ENCODE results near the gene MYRF. TPM values are rescaled to one million over a fixed set of nuclear protein-coding genes. Genes with fewer than 3 reads are reported as not detected.

Gene MYRF
- total RNA-seq, 3 donors from 2014 or later (not counting 1 experiment from before 2014, with no cell fraction given), result 4.9 to 15.3 (median 7.3) TPM

DNA sequence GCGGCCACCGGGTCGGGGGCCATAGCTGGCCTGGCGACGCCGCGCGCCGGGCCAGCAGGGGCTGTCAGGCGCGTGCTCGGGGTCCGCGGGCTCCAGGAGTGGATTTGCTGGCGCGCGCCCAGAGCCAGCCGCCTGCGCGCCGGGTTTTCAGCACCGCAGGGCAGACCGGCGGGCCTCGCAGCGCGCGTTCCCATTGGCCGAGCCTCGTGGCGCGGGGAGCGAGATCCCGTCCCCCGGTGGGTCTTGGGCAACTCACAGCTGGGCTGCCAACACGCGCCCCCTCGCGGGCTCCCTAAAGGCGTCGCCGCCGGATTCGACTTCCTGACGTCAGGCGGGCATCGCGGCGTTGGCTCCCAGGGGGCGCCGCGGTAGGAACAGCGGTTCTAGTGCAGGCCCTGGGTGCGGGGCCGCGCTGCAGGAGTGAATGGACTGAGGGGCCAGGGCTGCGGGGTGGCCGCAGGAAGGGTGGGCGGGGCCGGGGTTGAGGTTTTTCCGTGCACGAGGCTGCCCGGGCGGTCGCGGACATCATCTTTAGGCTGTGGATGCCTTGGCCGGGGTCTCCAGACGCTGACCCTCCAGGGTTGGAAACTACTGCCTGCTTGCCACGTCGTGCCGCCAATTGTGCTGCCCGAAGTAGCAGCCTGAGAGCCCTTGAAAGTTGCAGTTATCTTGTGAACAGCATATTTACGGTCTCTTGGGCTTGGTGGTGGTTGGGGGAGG is 64.5 kb downstream of the MYRF start, which contains the start of gene FADS1:
TSS of gene FADS1 (minus strand) at position 268 of the 720 bp plus-strand sequence. CDS start at position 194, 74 bp downstream.
- Mint-ChIP-seq H3K9me3 (no peaks in the 10 kb centered on the region), H3K4me1 (peaks cover 17 to 37% of the 10 kb centered on the region in 2 donors), H3K27ac (peak within 1 kb of the TSS; percentile 84 to 92), H3K36me3 (peaks cover 4% of the 10 kb centered on the region), H3K27me3 (ENCODE audit: low read depth in 2 of 2) (no peaks in the 10 kb centered on the region), H3K4me3 (peak within 1 kb of the TSS; percentile 91)
- no peaks in the 10 kb centered on the region for H3K27me3 ChIP-seq (ENCODE audit: control insufficient read depth, insufficient read depth, low read length)
- peak within 1 kb of the TSS; percentile 60 for H3K27ac ChIP-seq (ENCODE audit: low read length)
- WGBS (ENCODE audit: insufficient coverage), result under 1% methylated on average over 72 of the region's 73 CpGs
- H3K4me1 ChIP-seq (ENCODE audit: control insufficient read depth, insufficient read depth, low read length), result peaks cover 28% of the 10 kb centered on the region
- DNase-seq (peak; percentile 56 to 85), ATAC-seq (peak; percentile 58 to 62 (median 60))
- no peaks in the 10 kb centered on the region for H3K9me3 ChIP-seq (ENCODE audit: control insufficient read depth, insufficient read depth, low read length)
- no peaks in the 10 kb centered on the region for H3K36me3 ChIP-seq (ENCODE audit: control insufficient read depth, insufficient read depth, low read length)
- intact Hi-C loops (cut with micrococcal nuclease), result no loop called here
- H3K4me3 ChIP-seq (ENCODE audit: low read length), result peak within 1 kb of the TSS; percentile 82
- TF ChIP-seq, protein P1, sequence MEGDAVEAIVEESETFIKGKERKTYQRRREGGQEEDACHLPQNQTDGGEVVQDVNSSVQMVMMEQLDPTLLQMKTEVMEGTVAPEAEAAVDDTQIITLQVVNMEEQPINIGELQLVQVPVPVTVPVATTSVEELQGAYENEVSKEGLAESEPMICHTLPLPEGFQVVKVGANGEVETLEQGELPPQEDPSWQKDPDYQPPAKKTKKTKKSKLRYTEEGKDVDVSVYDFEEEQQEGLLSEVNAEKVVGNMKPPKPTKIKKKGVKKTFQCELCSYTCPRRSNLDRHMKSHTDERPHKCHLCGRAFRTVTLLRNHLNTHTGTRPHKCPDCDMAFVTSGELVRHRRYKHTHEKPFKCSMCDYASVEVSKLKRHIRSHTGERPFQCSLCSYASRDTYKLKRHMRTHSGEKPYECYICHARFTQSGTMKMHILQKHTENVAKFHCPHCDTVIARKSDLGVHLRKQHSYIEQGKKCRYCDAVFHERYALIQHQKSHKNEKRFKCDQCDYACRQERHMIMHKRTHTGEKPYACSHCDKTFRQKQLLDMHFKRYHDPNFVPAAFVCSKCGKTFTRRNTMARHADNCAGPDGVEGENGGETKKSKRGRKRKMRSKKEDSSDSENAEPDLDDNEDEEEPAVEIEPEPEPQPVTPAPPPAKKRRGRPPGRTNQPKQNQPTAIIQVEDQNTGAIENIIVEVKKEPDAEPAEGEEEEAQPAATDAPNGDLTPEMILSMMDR (IDR thresholded peaks at IDR 0.05), result peak; percentile 54

DNA sequence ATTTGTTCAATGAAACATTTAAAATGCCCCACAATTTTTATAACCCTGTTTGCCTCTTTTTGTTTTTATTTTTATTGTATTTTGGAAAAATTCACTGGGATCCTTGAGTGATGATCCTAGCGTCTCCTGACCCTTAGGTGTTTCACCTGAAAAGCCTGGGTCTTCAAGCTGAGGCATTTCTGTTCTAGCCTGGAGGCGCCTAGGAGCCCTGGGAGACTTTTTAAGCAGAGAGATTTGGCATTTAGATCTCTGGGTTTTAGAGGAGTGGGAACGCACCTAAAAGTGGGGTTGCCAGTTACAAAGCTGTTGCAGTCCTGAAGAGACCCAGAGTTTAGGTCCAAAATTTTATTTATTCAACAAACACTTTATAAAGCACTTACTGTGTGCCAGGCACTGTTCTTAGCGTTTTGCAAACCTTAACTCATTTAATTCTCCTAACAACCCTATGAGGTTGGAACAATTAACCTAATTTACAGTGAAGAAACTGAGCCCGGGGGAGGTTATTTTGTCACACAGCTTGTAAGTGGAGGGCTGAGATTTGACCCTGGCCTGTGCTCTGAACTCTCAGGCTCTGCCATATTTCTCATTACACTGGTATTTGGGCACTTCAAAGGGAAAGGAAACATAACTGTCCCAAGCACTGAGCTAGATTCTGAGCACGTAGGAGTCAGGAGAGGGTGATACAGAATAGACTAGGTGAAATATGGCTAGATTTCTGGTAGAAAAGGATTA is 65.2 kb downstream of the MYRF start:
- ATAC-seq (no peak), DNase-seq (no peak)
- H3K4me3 Mint-ChIP-seq, result peak overlapping the region; percentile 91
- H3K9me3 Mint-ChIP-seq, result no peaks in the 10 kb centered on the region
- H3K27me3 Mint-ChIP-seq (ENCODE audit: low read depth in 2 of 2), result no peaks in the 10 kb centered on the region
- TF ChIP-seq, protein P1 (IDR thresholded peaks at IDR 0.05), result no peak
- H3K36me3 Mint-ChIP-seq, result no peaks in the 10 kb centered on the region
- no peaks in the 10 kb centered on the region for H3K9me3 ChIP-seq (ENCODE audit: control insufficient read depth, insufficient read depth, low read length)
- no peaks in the 10 kb centered on the region for H3K27me3 ChIP-seq (ENCODE audit: control insufficient read depth, insufficient read depth, low read length)
- intact Hi-C loops (cut with micrococcal nuclease), result no loop called here
- H3K4me1 Mint-ChIP-seq, result peaks cover 17 to 37% of the 10 kb centered on the region in 2 donors
- peak overlapping the region; percentile 68 to 92 for H3K27ac Mint-ChIP-seq
- H3K4me3 ChIP-seq (ENCODE audit: low read length), result peak overlapping the region; percentile 35
- 89% methylated on average over 6 of the region's 6 CpGs for WGBS (ENCODE audit: insufficient coverage)
- peak overlapping the region; percentile 33 for H3K27ac ChIP-seq (ENCODE audit: low read length)
- no peaks in the 10 kb centered on the region for H3K36me3 ChIP-seq (ENCODE audit: control insufficient read depth, insufficient read depth, low read length)
- H3K4me1 ChIP-seq (ENCODE audit: control insufficient read depth, insufficient read depth, low read length), result peaks cover 28% of the 10 kb centered on the region

DNA sequence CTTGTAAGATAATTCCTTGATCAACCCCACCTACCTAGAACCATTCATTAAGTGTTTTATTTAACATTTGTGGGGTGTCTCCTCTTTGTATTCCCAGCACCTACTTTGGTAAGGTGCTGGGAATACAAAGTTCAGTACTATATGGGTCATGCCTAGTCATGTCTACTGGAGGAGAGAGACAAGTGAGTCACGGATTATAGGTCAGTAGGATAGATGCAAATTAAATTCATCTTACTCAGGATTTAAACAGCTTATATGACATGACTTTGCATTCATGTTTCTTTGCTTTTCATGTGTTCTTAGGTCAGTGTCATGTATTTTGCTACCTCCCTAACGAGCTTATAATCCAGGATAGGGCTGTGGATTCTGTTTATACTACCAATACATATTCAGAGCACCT is 67.7 kb downstream of the MYRF start:
- Histone ChIP-seq H3K27ac (ENCODE audit: low read length) (no peak overlapping the region), H3K36me3 (ENCODE audit: control insufficient read depth, insufficient read depth, low read length) (no peaks in the 10 kb centered on the region), H3K4me3 (ENCODE audit: low read length) (no peak overlapping the region), H3K4me1 (ENCODE audit: control insufficient read depth, insufficient read depth, low read length) (peaks cover 19% of the 10 kb centered on the region), H3K9me3 (ENCODE audit: control insufficient read depth, insufficient read depth, low read length) (no peaks in the 10 kb centered on the region), H3K27me3 (ENCODE audit: control insufficient read depth, insufficient read depth, low read length) (no peaks in the 10 kb centered on the region)
- Mint-ChIP-seq H3K27ac (no peak overlapping the region), H3K9me3 (no peaks in the 10 kb centered on the region), H3K36me3 (no peaks in the 10 kb centered on the region), H3K27me3 (ENCODE audit: low read depth in 2 of 2) (no peaks in the 10 kb centered on the region), H3K4me1 (peaks cover 11 to 25% of the 10 kb centered on the region in 2 donors), H3K4me3 (no peak overlapping the region)
- ATAC-seq, result no peak
- 100% methylated on average over 1 of the region's 2 CpGs for WGBS (ENCODE audit: insufficient coverage)
- intact Hi-C loops (cut with micrococcal nuclease), result no loop called here
- DNase-seq, result no peak
- TF ChIP-seq, protein P1 (IDR thresholded peaks at IDR 0.05), result no peak
